Measurements from ENCODE around the gene GPD2.

The GPD2 gene

GRCh38 chr2:156435718-156436496, at the start of gene GPD2 (continued):
- 0 out of 2 replicates have a peak, but pooled peaks have one; percentile 33 for TF ChIP-seq ZSCAN5A (tag by site-specific recombination; IDR thresholded peaks at IDR 0.05)
- no peak for TF ChIP-seq ZNF302 (tag by site-specific recombination; IDR thresholded peaks at IDR 0.05; ENCODE audit: low read depth)
- TF ChIP-seq ZNF223 (tag by site-specific recombination; IDR thresholded peaks at IDR 0.05): no peak
- no peak for TF ChIP-seq ZNF521 (tag by site-specific recombination; IDR thresholded peaks at IDR 0.05)
- TF ChIP-seq ZNF837 (tag by site-specific recombination; IDR thresholded peaks at IDR 0.05): no peak
- no peak for TF ChIP-seq ZBTB10 (tag by site-specific recombination; IDR thresholded peaks at IDR 0.05)
- TF ChIP-seq ZNF10 (tag by site-specific recombination; IDR thresholded peaks at IDR 0.05): no peak
- TF ChIP-seq ZNF362 (tag by site-specific recombination; IDR thresholded peaks at IDR 0.05): no peak
- TF ChIP-seq ZNF660 (tag by site-specific recombination; IDR thresholded peaks at IDR 0.05): no peak; the same call in 1 of the 2 replicates
- TF ChIP-seq ZNF514 (tag by site-specific recombination; IDR thresholded peaks at IDR 0.05): no peak
- TF ChIP-seq KLF9 (tag by site-specific recombination; IDR thresholded peaks at IDR 0.05; ENCODE audit: low read depth): peak; percentile 72
- no peak for TF ChIP-seq ZNF140 (tag by site-specific recombination; IDR thresholded peaks at IDR 0.05)
- TF ChIP-seq KLF8 (tag by site-specific recombination; IDR thresholded peaks at IDR 0.05): peak; percentile 75
- no peak for TF ChIP-seq ZNF518A (tag by site-specific recombination; conservative IDR thresholded peaks at IDR 0.05; ENCODE audit: low read depth)
- no peak for TF ChIP-seq ZNF391 (tag by site-specific recombination; IDR thresholded peaks at IDR 0.05; ENCODE audit: borderline replicate concordance, low read depth)
- no peak for TF ChIP-seq ZNF510 (tag by site-specific recombination; IDR thresholded peaks at IDR 0.05; ENCODE audit: insufficient replicate concordance)
- TF ChIP-seq ZNF530 (tag by site-specific recombination; IDR thresholded peaks at IDR 0.05; ENCODE audit: low read depth): no peak
- no peak for TF ChIP-seq FEZF1 (tag by site-specific recombination; IDR thresholded peaks at IDR 0.05)
- peak; percentile 98 for TF ChIP-seq ZNF341 (tag by site-specific recombination; IDR thresholded peaks at IDR 0.05; ENCODE audit: low read depth)
- TF ChIP-seq SCRT1 (tag by site-specific recombination; IDR thresholded peaks at IDR 0.05; ENCODE audit: borderline replicate concordance): 0 out of 2 replicates have a peak, but pooled peaks have one; percentile 5
- TF ChIP-seq SP2 (tag by site-specific recombination; IDR thresholded peaks at IDR 0.05): peak; percentile 82
- TF ChIP-seq ATF2 (tag by site-specific recombination; IDR thresholded peaks at IDR 0.05; ENCODE audit: low read depth): no peak
- no peak for TF ChIP-seq ZNF626 (tag by site-specific recombination; IDR thresholded peaks at IDR 0.05)
- TF ChIP-seq ZNF433 (tag by site-specific recombination; IDR thresholded peaks at IDR 0.05; ENCODE audit: low read depth): no peak
- no peak for TF ChIP-seq ZNF132 (tag by site-specific recombination; IDR thresholded peaks at IDR 0.05; ENCODE audit: borderline replicate concordance)
- no peak for TF ChIP-seq YY2 (tag by site-specific recombination; IDR thresholded peaks at IDR 0.05)
- TF ChIP-seq ZNF16 (tag by site-specific recombination; IDR thresholded peaks at IDR 0.05; ENCODE audit: low read depth): no peak
- TF ChIP-seq TCF7L2 (IDR thresholded peaks at IDR 0.05; ENCODE audit: borderline replicate concordance, low read depth, low read length): no peak
- TF ChIP-seq ZNF548 (tag by site-specific recombination; IDR thresholded peaks at IDR 0.05): no peak
